Stimulated activated CD8-positive, alpha-beta memory T cell treated with anti-CD3 and anti-CD28 coated beads, Interleukin-15, amount 100 ng/mL, for 48 hours (primary cell): ENCODE data around the gene CGB3.
"Not testable (repeated sequence)": the region's sequence is repeated elsewhere in the genome, so short reads cannot be mapped to it uniquely, and the experiment has no call there.

Experiments used
- DNase-seq, 2 donors: peaks; one replicate each; pipeline ENCODE4 v3.0.0-alpha.2; 2020; ENCODE audit warnings: low read depth in 2 of 2

CGB3 gene

GRCh38 chr19:49042666-49043065, 18.5 kb upstream of the CGB3 start:
- not testable (repeated sequence) for DNase-seq

GRCh38 chr19:49042177-49042576, 18.0 kb upstream of the CGB3 start:
- no peak for DNase-seq

- DNase-seq, result not testable (repeated sequence)
Measured at GRCh38 chr19:49039736-49040135, 15.6 kb upstream of the CGB3 start.

- not testable (repeated sequence) for DNase-seq
Measured at GRCh38 chr19:49038557-49039276, 14.6 kb upstream of the CGB3 start.

GRCh38 chr19:49038111-49038510, 14.0 kb upstream of the CGB3 start:
- DNase-seq, result not testable (repeated sequence)

- peak in 1 of 2 donors; percentile 51 for DNase-seq
Measured at GRCh38 chr19:49036815-49037214, 12.7 kb upstream of the CGB3 start, which contains the start of gene CGB1. TSS of gene CGB1 (minus strand) at chr19:49036895. CDS start at chr19:49036711, 184 bp downstream.

GRCh38 chr19:49031642-49032301, 7.6 kb upstream of the CGB3 start, which contains the start of gene CGB2:
TSS of gene CGB2 (plus strand) at chr19:49031890. CDS start at chr19:49032096, 206 bp downstream.
- DNase-seq, result peak; percentile 74 to 77

GRCh38 chr19:49030323-49030722, 6.2 kb upstream of the CGB3 start:
- not testable (repeated sequence) for DNase-seq

GRCh38 chr19:49029749-49030148, 5.6 kb upstream of the CGB3 start:
- not testable (repeated sequence) for DNase-seq

- not testable (repeated sequence) for DNase-seq
Measured at GRCh38 chr19:49028686-49029085, 4.6 kb upstream of the CGB3 start.

- not testable (repeated sequence) for DNase-seq
Measured at GRCh38 chr19:49025599-49025998, 1.5 kb upstream of the CGB3 start.

- not testable (repeated sequence) for DNase-seq
Measured at GRCh38 chr19:49025088-49025487, 955 bp upstream of the CGB3 start.

GRCh38 chr19:49022116-49022515, 2.0 kb downstream of the CGB3 start:
- DNase-seq, result no peak

GRCh38 chr19:49020931-49021895, 2.9 kb downstream of the CGB3 start:
- DNase-seq, result no peak

- no peak for DNase-seq
Measured at GRCh38 chr19:49020342-49020741, 3.8 kb downstream of the CGB3 start.

- DNase-seq, result peak in 1 of 2 donors; percentile 38
Measured at GRCh38 chr19:49019242-49019932, 4.7 kb downstream of the CGB3 start.

- not testable (repeated sequence) for DNase-seq
Measured at GRCh38 chr19:49018388-49019241, 5.5 kb downstream of the CGB3 start.

- DNase-seq, result peak; percentile 46 to 55
Measured at GRCh38 chr19:49017666-49018351, 6.3 kb downstream of the CGB3 start.

- no peak for DNase-seq
Measured at GRCh38 chr19:49017041-49017665, 7.0 kb downstream of the CGB3 start, which contains the start of gene LHB. TSS of gene LHB (minus strand) at chr19:49017091. CDS start at chr19:49017081, 10 bp downstream.
